ENCODE data around the gene COA7. TPM values are rescaled to one million over a fixed set of nuclear protein-coding genes. Genes with fewer than 3 reads are reported as not detected.

Gene COA7
- total RNA-seq, 3 donors from 2014 or later (not counting 1 experiment from before 2014, with no cell fraction given): 1.8 to 4.7 (median 3.9) TPM

DNA sequence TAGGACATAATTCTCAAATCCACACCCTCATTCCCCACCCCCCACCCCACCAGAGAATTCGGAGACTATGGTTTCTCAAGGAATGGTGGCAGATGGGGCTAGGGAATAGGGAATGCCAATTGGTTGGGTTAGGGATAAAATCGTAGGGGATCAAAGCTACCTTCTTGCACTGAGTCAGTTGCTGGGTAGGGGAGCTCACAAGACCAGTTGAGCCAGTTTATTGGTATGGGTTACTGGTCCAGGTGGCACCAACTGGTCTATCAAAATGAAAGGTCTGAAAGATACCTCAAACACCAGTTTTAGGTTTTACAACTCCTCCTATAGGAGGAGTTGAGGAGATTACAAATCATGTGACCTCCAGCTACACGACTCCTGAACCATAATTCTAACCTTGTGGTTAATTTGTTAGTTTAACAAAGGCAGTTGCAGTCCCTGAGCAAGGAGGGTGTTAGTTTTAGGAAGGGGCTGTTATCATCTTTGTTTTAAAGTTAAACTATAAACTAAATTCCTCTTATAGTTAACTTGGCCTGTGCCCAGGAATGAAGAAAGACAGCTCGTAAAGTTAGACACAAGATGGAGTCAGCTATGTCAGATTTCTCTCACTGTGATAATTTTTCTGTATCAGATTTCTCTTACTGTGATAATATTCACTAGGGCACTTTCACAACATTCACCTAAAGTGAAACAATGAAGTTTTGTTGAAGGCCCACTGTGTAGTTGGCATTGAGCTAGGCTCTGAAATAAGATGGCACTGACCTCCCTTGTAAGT is 62.6 kb downstream of the COA7 start:
- Histone ChIP-seq H3K4me3 (ENCODE audit: low read length) (no peak overlapping the region), H3K27me3 (ENCODE audit: control insufficient read depth, insufficient read depth, low read length) (no peaks in the 10 kb centered on the region), H3K36me3 (ENCODE audit: control insufficient read depth, insufficient read depth, low read length) (no peaks in the 10 kb centered on the region), H3K4me1 (ENCODE audit: control insufficient read depth, insufficient read depth, low read length) (peaks cover 79% of the 10 kb centered on the region), H3K27ac (ENCODE audit: low read length) (peak overlapping the region; percentile 85), H3K9me3 (ENCODE audit: control insufficient read depth, insufficient read depth, low read length) (no peaks in the 10 kb centered on the region)
- Mint-ChIP-seq H3K9me3 (no peaks in the 10 kb centered on the region), H3K36me3 (no peaks in the 10 kb centered on the region), H3K27ac (peak overlapping the region; percentile 96 to 98), H3K4me1 (peaks cover 78 to 83% of the 10 kb centered on the region in 2 donors), H3K27me3 (ENCODE audit: low read depth in 2 of 2) (no peaks in the 10 kb centered on the region), H3K4me3 (peak overlapping the region; percentile 79)
- 50% methylated on average over 2 of the region's 4 CpGs for WGBS (ENCODE audit: insufficient coverage)
- TF ChIP-seq CTCF (IDR thresholded peaks at IDR 0.05): no peak
- intact Hi-C loops (cut with micrococcal nuclease): loop anchor here (10.0 kb wide), 2 partner anchors 49 to 1661 kb away; partner anchors contain the start of gene CDKN2C
- DNase-seq (peak; percentile 19 to 67), ATAC-seq (peak; percentile 27 to 54 (median 50))

Other genes starting within 250 kb of the COA7 start
- gene TUT4, start 145.3 kb downstream of the COA7 start, total RNA-seq: 100 to 1,000 TPM; 124 to 156 (median 125) TPM
- gene GPX7, start 96.0 kb downstream of the COA7 start, total RNA-seq: 10 to 100 TPM in 2 of 3 donors, 1 to 10 TPM in 1; 9.7 to 10.6 (median 10.2) TPM
- 10 to 100 TPM; 14.0 to 31.4 (median 16.2) TPM for gene SHISAL2A, start 65.2 kb downstream of the COA7 start, total RNA-seq
- 10 to 100 TPM in 2 of 3 donors, 1 to 10 TPM in 1; 7.4 to 11.8 (median 10.7) TPM for gene ZYG11B, start 28.1 kb upstream of the COA7 start, total RNA-seq
- under 1 TPM in 1 of 3 donors, not detected in 2; 0.58 TPM for gene ZYG11A, start 144.4 kb upstream of the COA7 start, total RNA-seq
- 100 to 1,000 TPM; 129 to 174 (median 138) TPM for gene ECHDC2, start 223.4 kb upstream of the COA7 start, total RNA-seq
- 100 to 1,000 TPM in 2 of 3 donors, 10 to 100 TPM in 1; 90.0 to 118 (median 105) TPM for gene SCP2, start 228.9 kb upstream of the COA7 start, total RNA-seq